Mucosa of descending colon (tissue), 3 donors: ENCODE measurements around the gene FLRT1. TPM values are rescaled to one million over a fixed set of nuclear protein-coding genes. Genes with fewer than 3 reads are reported as not detected.

Experiments
- ATAC-seq: fragments of 200-7000 bp; cut with Tn5 transposase; one replicate; pipeline ENCODE4 v1.9.1; 2020; ENCODE audit warnings: mild to moderate bottlenecking, moderate library complexity
- DNase-seq, 3 donors: peaks; one replicate each; pipeline ENCODE4 v3.0.0-alpha.2; 2020
- H3K36me3 ChIP-seq: fragments of 200-600 bp; one replicate; pipeline ENCODE4 v1.8.0; 2021; ENCODE audit warnings: low read depth, mild to moderate bottlenecking
- H3K4me1 ChIP-seq: fragments of 200-600 bp; one replicate; pipeline ENCODE4 v1.8.0; 2021; ENCODE audit warnings: low read depth, mild to moderate bottlenecking
- H3K4me3 ChIP-seq: fragments of 200-600 bp; one replicate; pipeline ENCODE4 v1.8.0; 2021; ENCODE audit warnings: mild to moderate bottlenecking
- H3K9me3 ChIP-seq: fragments of 200-600 bp; one replicate; pipeline ENCODE4 v1.8.0; 2021; ENCODE audit warnings: mild to moderate bottlenecking
- CTCF ChIP-seq: fragments of 200-600 bp; IDR thresholded peaks from one replicate; pipeline ENCODE4 v1.8.0; 2022; ENCODE audit warnings: antibody characterized with exemption, mild to moderate bottlenecking
- intact Hi-C, 2 donors: fragments of 100-400 bp; cut with DNase I in 1 of 2; cut with micrococcal nuclease in 1 of 2; formaldehyde crosslinking; loops; one replicate each; pipeline versions ENCODE4 v1.11.0 to v1.11.1; 2022; cut with DNase I, micrococcal nuclease
- total RNA-seq, 3 donors: library from RNA; stranded (reverse); fragmentation: NEBNext Ultra II Directional in 2 of 3; extraction: Animal tissue kit (Norgen Biotek cat#: 25700) in 2 of 3; gene quantifications; one replicate each; pipeline versions ENCODE4 v1.2.1 to v1.2.4, GENCODE V29; 2021 to 2023
- donor health status: DM: no; HTN: no; CAD: no; lungs with moderate emphysema.
- donor health status: DM: no; HTN: no; CAD: no.
- donor health status: DM: no; HTN: yes; CAD: no.

The FLRT1 gene
- total RNA-seq, 3 donors from 2014 or later, result 0.31 to 8.9 (median 0.38) TPM

GRCh38 chr11:64039012-64039665 lies 3.4 kb downstream of the FLRT1 start:
- no peak for DNase-seq
- Histone ChIP-seq H3K4me3 (no peak overlapping the region), H3K9me3 (no peaks in the 10 kb centered on the region), H3K4me1 (peaks cover 10% of the 10 kb centered on the region), H3K36me3 (no peaks in the 10 kb centered on the region)
- TF ChIP-seq CTCF, result no peak
- intact Hi-C loops, result no loop called here
- no peak for ATAC-seq

GRCh38 chr11:64040684-64041322 lies 5.1 kb downstream of the FLRT1 start:
- ATAC-seq, result peak; percentile 18
- Histone ChIP-seq H3K4me1 (peaks cover 10% of the 10 kb centered on the region), H3K36me3 (no peaks in the 10 kb centered on the region), H3K9me3 (no peaks in the 10 kb centered on the region), H3K4me3 (no peak overlapping the region)
- intact Hi-C loops, result no loop called here
- no peak for TF ChIP-seq CTCF
- DNase-seq, result no peak

GRCh38 chr11:64041846-64042245 lies 6.1 kb downstream of the FLRT1 start:
- ATAC-seq, result no peak
- Histone ChIP-seq H3K4me3 (no peak overlapping the region), H3K4me1 (peaks cover 2% of the 10 kb centered on the region), H3K36me3 (no peaks in the 10 kb centered on the region), H3K9me3 (no peaks in the 10 kb centered on the region)
- no peak for TF ChIP-seq CTCF
- intact Hi-C loops, result no loop called here
- no peak for DNase-seq

- TF ChIP-seq CTCF, result no peak
- Histone ChIP-seq H3K9me3 (no peaks in the 10 kb centered on the region), H3K4me1 (no peaks in the 10 kb centered on the region), H3K36me3 (no peaks in the 10 kb centered on the region), H3K4me3 (no peak overlapping the region)
- intact Hi-C loops, result no loop called here
- peak; percentile 7 for ATAC-seq
- no peak for DNase-seq
Observed at GRCh38 chr11:64042301-64042700, 6.6 kb downstream of the FLRT1 start.

- Histone ChIP-seq H3K4me3 (no peak overlapping the region), H3K9me3 (no peaks in the 10 kb centered on the region), H3K36me3 (no peaks in the 10 kb centered on the region), H3K4me1 (no peaks in the 10 kb centered on the region)
- intact Hi-C loops, result no loop called here
- DNase-seq (no peak), ATAC-seq (no peak)
- TF ChIP-seq CTCF, result no peak
Observed at GRCh38 chr11:64043545-64043944, 7.8 kb downstream of the FLRT1 start.
